Endometrial microvascular endothelial cells (primary cell): ENCODE results near the gene METTL1. TPM values are rescaled to one million over a fixed set of nuclear protein-coding genes. Genes with fewer than 3 reads are reported as not detected.

ENCODE experiments used
- in situ Hi-C: cut with HindIII; loops from 2 replicates; pipeline ENCODE4 v1.10.0; 2017; ENCODE audit warnings: low sequenced_read_pairs, low pct_unique_long_range_greater_than_20kb; ENCODE audit errors: inconsistent ontology term
- total RNA-seq: library from RNA; depleted of rRNA; stranded (reverse); fragments of >200 nt; gene quantifications from one replicate; pipeline ENCODE4 v1.2.3, GENCODE V29; 2015; ENCODE audit errors: inconsistent ontology term

The METTL1 gene
- total RNA-seq, 1 donor from 2014 or later, result 15.3 TPM

GRCh38 chr12:57772429-57773322 lies 771 bp upstream of the METTL1 start, which contains the start of gene EEF1AKMT3:
Gene EEF1AKMT3, plus strand, starts transcription at chr12:57772614. Its CDS starts 111 bp downstream, at chr12:57772725.
- in situ Hi-C loops, result no loop called here

- in situ Hi-C loops, result no loop called here
Measured at GRCh38 chr12:57771236-57771872, 551 bp downstream of the METTL1 start.

- in situ Hi-C loops, result no loop called here
Measured at GRCh38 chr12:57770734-57771133, 1.2 kb downstream of the METTL1 start.

- in situ Hi-C loops, result no loop called here
Measured at GRCh38 chr12:57769594-57769993, 2.3 kb downstream of the METTL1 start.

DNA sequence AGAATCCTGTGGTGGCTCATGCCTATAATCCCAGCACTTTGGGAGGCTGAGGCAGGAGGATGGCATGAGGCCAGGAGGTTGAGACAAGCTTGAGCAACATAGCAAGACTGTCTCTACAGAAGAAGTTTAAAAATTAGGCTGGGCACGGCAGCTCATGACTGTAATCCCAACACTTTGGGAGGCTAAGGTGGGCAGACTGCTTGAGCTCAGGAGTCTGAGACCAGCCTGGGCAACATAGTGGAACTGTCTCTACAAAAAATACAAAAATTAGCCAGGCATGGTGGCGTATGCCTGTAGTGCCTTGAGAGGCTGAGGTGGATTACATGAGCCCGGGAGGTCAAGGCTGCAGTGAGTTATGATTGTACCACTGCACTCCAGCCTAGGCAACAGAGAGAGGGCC lies 4.0 kb downstream of the METTL1 start:
- in situ Hi-C loops, result no loop called here

GRCh38 chr12:57767305-57767698 lies 4.6 kb downstream of the METTL1 start:
- in situ Hi-C loops, result no loop called here

DNA sequence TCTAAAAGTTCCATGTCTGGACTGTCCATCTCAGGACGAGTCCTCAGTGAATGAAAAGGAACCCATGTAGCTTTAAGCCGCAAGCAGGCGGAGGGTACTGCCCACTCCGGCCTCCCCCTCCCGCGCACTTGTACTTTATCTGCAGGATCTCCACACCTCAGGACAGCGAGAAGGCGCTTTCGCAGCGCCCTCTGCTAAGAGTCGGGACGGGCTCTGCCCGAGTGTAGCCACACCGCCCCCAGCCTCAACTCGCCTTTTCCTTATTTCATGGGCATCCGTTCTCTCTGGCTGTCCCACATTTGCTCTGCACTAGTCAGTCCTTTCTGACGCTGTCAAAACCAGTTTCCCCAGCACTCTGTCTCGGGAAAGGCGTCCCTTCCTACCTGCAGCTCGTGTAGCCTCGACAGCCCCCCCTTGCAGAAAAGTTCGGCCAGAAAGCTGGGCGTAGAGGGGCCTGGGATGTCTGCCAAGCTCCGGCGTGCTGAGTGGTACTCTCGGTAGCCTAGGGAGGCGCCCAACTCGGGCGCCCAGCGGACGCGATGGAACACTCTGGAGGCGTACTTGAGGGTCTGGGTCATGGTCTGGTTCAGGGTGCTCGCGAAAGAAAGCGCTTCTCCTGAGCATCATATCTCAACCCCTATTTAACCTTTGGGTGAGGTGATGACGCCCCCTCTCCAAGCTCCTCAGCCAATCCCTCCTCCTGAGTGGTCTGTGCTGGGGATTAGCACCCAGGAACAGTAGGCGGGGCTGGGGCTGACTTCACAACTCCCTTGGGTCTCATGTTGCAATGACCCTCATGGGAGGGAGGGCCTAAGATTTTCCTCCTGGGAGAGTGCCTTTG lies 5.2 kb downstream of the METTL1 start, which contains the start of gene CYP27B1:
Gene CYP27B1, minus strand, starts transcription at position 615 of the 841 bp plus-strand sequence. Its CDS starts 37 bp downstream, at position 578.
- in situ Hi-C loops, result no loop called here

DNA sequence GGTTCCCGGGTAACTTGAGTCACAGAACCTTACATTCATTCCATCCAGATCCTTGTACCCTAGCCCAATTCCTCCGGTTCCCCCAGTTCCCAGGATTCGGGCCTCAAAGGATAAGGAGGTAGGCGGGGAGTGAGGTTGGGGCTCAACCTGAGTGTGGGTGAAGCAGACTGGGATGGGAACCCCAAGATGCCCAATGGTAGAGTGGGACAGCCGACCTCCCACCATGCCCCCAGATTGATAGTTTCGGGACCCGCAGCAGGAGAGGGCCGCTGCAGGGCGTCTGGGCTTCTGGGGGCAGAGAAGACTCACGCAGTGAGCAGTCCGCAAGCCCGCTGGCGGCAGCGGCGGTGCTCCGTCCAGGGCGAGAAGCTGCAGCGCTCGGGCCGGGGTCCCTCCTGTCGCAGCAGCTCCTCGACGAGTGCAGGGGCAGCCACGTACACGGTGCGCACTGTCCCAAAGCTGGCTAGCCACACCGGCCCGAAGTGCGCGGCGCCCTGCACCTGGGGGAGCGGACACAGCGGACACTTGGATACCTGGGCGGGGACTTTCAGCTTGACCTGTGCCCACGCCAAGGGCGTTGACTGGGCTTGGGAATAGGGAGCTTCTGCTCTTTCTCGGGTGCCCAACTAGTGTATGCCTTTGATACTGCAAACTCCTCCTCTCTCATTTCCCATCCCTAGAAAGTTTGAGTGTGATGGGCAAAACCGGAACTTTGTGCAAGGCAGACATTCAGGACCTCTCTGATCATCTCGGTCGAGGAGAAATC lies 6.0 kb downstream of the METTL1 start:
- in situ Hi-C loops, result no loop called here

GRCh38 chr12:57765003-57765697 lies 6.8 kb downstream of the METTL1 start:
- in situ Hi-C loops, result no loop called here

DNA sequence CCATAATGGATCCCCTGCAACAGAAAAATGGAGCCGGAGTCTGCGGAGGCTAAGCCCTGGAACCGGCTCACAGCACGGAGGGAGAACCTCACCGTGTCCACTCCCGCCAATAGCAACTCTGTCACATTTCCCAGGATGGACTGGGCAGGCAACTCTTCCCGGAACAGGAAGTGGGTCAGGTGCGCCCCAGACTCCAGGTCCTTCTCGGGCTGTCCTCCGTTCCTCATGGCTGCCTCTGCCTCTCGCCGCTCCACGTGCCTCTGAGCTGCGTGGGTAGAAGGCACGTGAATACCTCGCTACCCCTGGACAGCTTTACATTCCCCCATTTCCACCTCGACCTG lies 7.3 kb downstream of the METTL1 start:
- in situ Hi-C loops, result no loop called here

DNA sequence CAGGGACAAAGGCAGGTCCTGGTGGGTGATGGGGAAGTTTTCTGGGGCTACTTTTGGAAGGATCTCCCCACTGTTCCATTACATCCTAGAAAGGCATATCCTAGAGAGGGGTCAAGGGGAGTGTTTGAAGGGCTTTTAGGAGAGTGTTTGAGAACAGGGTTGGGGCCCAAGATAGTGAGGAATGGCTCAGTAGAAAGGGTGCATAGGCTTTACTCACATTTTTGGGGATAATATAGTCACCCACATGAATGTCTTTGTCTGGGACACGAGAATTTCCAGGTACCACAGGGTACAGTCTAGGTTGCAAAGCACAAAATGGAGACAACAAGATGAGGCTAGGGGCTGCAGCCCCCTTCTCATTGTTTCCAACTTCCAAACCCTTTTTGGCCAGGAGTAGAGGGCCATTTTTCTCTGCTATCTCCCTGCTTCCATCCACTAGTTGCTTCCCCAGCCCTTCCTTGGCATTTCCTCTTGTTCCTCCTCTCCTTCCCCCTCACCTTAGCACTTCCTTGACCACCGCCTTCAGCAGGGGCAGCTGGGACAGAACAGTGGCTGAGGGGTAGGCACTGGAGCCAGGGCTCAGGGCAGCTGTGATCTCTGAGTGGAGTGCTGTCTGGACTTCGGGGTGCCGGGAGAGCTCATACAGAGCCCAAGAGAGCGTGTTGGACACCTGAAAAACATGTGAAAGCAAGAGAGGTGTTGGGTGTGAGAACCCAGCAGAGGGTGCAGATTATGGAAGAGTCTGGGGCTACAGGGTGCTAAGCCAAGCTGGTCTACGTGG lies 7.8 kb downstream of the METTL1 start:
- in situ Hi-C loops, result no loop called here

DNA sequence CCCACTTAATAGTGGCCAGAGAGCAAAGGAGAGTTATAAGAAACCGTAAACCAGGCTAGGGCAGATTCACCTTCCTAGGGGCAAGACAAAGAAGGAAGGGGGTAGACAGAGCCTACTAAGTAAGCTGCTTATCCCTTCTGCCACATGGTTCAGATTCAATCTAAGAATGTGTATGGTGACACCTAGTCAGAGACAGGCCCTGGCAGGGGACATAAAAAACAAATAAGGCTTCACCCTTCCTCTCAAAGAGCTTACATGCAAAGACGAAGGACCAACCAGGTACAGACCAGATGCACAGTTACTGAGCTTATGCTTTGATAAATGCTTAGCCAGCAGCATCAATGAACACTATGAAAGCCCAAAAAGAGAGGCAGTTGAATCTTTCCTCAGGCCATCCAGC lies 9.4 kb downstream of the METTL1 start:
- in situ Hi-C loops, result no loop called here

DNA sequence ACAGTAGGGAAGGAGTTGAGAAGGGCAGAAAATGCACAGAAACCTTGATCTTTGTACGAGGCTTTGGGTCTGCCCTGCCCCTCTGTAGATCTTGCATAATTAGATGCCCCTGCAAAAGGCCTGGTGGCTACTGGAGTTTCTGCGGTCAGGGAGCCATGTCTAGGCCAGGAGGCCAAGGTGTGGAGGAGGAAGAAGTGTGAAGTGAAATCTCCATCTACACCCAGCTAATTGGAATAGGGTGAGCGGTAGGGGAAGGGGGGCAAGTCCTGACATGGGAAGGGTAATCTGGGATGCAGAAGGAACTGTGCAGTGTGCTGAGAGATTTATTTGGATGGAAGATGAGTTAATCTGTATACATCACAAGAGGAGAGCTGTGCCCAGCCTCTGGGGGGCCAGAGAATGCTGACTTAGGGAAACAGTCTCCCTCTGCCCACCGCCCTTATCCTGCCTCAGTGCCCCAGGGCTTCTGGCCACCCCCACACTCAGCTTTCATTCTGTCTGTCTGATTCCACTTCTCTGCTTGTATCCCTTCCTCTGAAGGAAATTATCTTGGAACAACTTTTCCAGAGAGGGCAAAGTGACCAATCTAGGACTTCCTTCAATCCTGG lies 10.4 kb downstream of the METTL1 start:
- in situ Hi-C loops, result no loop called here

GRCh38 chr12:57760347-57760982 lies 11.4 kb downstream of the METTL1 start:
- in situ Hi-C loops, result no loop called here

DNA sequence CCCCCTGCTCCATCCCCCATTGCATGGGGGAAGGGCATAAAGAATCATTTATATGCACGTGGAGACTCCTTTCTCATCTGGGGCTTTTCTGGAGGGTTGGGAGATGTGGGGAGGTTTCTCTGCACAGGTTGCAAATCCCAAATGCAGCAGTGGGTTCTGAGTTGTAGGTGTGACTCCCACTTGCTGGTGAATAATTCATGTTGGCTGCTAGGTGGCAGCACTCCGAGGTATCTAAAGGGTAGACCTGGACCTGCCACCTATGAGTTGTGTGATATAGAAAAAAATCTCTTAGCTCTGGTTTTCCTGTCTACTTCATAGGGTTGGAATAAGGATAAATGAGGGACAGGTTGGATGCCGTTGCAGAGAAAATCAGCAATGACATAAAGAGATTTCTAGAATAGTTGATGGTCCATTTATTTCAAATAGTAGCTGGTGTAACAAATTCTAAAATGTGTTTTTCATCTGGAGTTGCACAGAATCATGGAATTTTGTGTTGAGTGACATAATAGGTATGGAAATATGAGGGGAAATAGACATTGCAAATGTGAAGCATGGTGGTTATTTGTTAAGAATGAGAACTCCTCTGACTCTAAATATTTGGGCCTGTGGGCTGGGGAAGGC lies 12.4 kb downstream of the METTL1 start:
- in situ Hi-C loops, result no loop called here
